CD14-positive monocyte (primary cell): ENCODE measurements around the gene RPSA. TPM values are rescaled to one million over a fixed set of nuclear protein-coding genes. Genes with fewer than 3 reads are reported as not detected.

Source experiments
- DNase-seq, 3 donors: peaks; one replicate each; pipeline ENCODE4 v3.0.0-alpha.2; 2011 to 2022
- H2AFZ ChIP-seq: 2 replicates; pipeline ENCODE4 v1.6.0; 2012; ENCODE audit warnings: mild to moderate bottlenecking, low read depth, low read length, inconsistent platforms; ENCODE audit not compliant: insufficient read depth, poor library complexity, severe bottlenecking
- H3K27ac ChIP-seq, 2 donors: 1 replicate in 1 of 2; 2 replicates in 1 of 2; pipeline ENCODE4 v1.5.1; 2012 to 2013; ENCODE audit warnings: low read length in 2 of 2, control low read depth in 1 of 2, inconsistent platforms in 1 of 2, low read depth in 1 of 2, mild to moderate bottlenecking in 1 of 2
- H3K27me3 ChIP-seq, 2 donors: one replicate each; pipeline versions ENCODE4 v1.6.0 to v1.6.1; 2011 to 2013; ENCODE audit warnings: low read length in 2 of 2; ENCODE audit not compliant: control insufficient read depth in 2 of 2, insufficient read depth in 2 of 2
- H3K36me3 ChIP-seq, 2 donors: replicated peaks in 1 of 2; 1 replicate in 1 of 2; 2 replicates in 1 of 2; pipeline versions ENCODE4 v1.5.1 to v1.6.1; 2012 to 2013; ENCODE audit warnings: low read length in 2 of 2, control low read depth in 1 of 2, inconsistent platforms in 1 of 2, mild to moderate bottlenecking in 1 of 2; ENCODE audit not compliant: insufficient read depth in 2 of 2, control insufficient read depth in 1 of 2
- H3K4me1 ChIP-seq, 2 donors: 1 replicate in 1 of 2; 2 replicates in 1 of 2; pipeline versions ENCODE4 v1.5.1 to v1.6.1; 2012 to 2013; ENCODE audit warnings: low read length in 2 of 2, control low read depth in 1 of 2, inconsistent platforms in 1 of 2, mild to moderate bottlenecking in 1 of 2, moderate library complexity in 1 of 2; ENCODE audit not compliant: insufficient read depth in 2 of 2, control insufficient read depth in 1 of 2
- H3K4me2 ChIP-seq: replicated peaks from 2 replicates; pipeline ENCODE3; 2012; ENCODE audit warnings: low read length, moderate library complexity, mild to moderate bottlenecking; ENCODE audit not compliant: poor library complexity, severe bottlenecking; ENCODE audit errors: extremely low read depth
- H3K4me3 ChIP-seq, 3 experiments: fragments of 200-600 bp in 1 of 3; sonication (generic) in 1 of 3; replicated peaks in 1 of 3; 1 replicate in 2 of 3; 2 replicates in 1 of 3; pipeline ENCODE4 v1.5.1; 2011 to 2013; ENCODE audit warnings: low read length in 3 of 3, mild to moderate bottlenecking in 3 of 3, control low read depth in 2 of 3, low read depth in 2 of 3, inconsistent platforms in 1 of 3, moderate library complexity in 1 of 3
- H3K79me2 ChIP-seq: 2 replicates; pipeline ENCODE4 v1.6.0; 2012; ENCODE audit warnings: mild to moderate bottlenecking, control low read depth, inconsistent platforms, low read length, moderate library complexity; ENCODE audit not compliant: insufficient read depth
- H3K9ac ChIP-seq: 2 replicates; pipeline ENCODE4 v1.6.0; 2017; ENCODE audit warnings: low read length, mild to moderate bottlenecking; ENCODE audit not compliant: insufficient read depth, poor library complexity, severe bottlenecking
- H3K9me3 ChIP-seq, 2 donors: replicated peaks in 1 of 2; 1 replicate in 1 of 2; 2 replicates in 1 of 2; pipeline versions ENCODE4 v1.5.1 to v1.6.1; 2012 to 2013; ENCODE audit warnings: low read length in 2 of 2, control low read depth in 1 of 2; ENCODE audit not compliant: control insufficient read depth in 1 of 2, insufficient read depth in 1 of 2
- H4K20me1 ChIP-seq: 2 replicates; pipeline ENCODE4 v1.6.0; 2012; ENCODE audit warnings: mild to moderate bottlenecking, low read length, control low read depth, moderate library complexity; ENCODE audit not compliant: insufficient read depth
- H3K27ac Mint-ChIP-seq, 7 donors: one replicate each; pipeline ENCODE4 v1.8.0; 2020; ENCODE audit warnings: mild to moderate bottlenecking in 7 of 7, mixed read lengths in 7 of 7, moderate library complexity in 6 of 7, inconsistent platforms in 2 of 7
- H3K27me3 Mint-ChIP-seq, 3 donors: one replicate each; pipeline ENCODE4 v1.8.0; 2021 to 2022; ENCODE audit warnings: low read depth in 3 of 3, mild to moderate bottlenecking in 3 of 3, mixed read lengths in 3 of 3, moderate library complexity in 3 of 3, inconsistent platforms in 1 of 3
- H3K36me3 Mint-ChIP-seq, 2 donors: one replicate each; pipeline ENCODE4 v1.8.0; 2020; ENCODE audit warnings: mixed read lengths in 2 of 2, inconsistent platforms in 1 of 2, mild to moderate bottlenecking in 1 of 2
- H3K4me1 Mint-ChIP-seq: one replicate; pipeline ENCODE4 v1.8.0; 2020; ENCODE audit warnings: mild to moderate bottlenecking, mixed read lengths
- H3K4me3 Mint-ChIP-seq, 2 donors: one replicate each; pipeline ENCODE4 v1.8.0; 2020; ENCODE audit warnings: mild to moderate bottlenecking in 2 of 2, mixed read lengths in 2 of 2, moderate library complexity in 1 of 2
- H3K9me3 Mint-ChIP-seq, 7 donors: one replicate each; pipeline ENCODE4 v1.8.0; 2020 to 2022; ENCODE audit warnings: mixed read lengths in 7 of 7, mild to moderate bottlenecking in 6 of 7, moderate library complexity in 6 of 7, inconsistent platforms in 2 of 7
- CTCF ChIP-seq: fragments of 200-600 bp; IDR thresholded peaks from one replicate; pipeline ENCODE4 v1.8.0; 2022; ENCODE audit warnings: antibody characterized with exemption, mild to moderate bottlenecking
- WGBS: methylation state at CpG from one replicate; pipeline ENCODE4 v1.1.5; 2013; ENCODE audit warnings: missing lambda C conversion rate; ENCODE audit not compliant: insufficient coverage; 5-methylcytosine and 5-hydroxymethylcytosine counted together
- intact Hi-C, 2 donors: fragments of 100-400 bp; cut with micrococcal nuclease; formaldehyde crosslinking; loops; one replicate each; pipeline versions ENCODE4 v1.15.0 to v1.15.1; 2023
- polyA plus RNA-seq, 3 donors: library from polyadenylated mRNA; depleted of rRNA in 1 of 3; unstranded in 2 of 3; stranded (reverse) in 1 of 3; fragments of 300-500 nt in 2 of 3; fragments of >200 nt in 1 of 3; fragmentation: Illumina TruSeq in 2 of 3; gene quantifications; 1 replicate in 2 of 3; 2 replicates in 1 of 3; pipeline ENCODE4 v1.2.3, GENCODE V29; 2012 to 2021

Gene RPSA
- polyA plus RNA-seq, 3 donors = 172 to 574 (median 219) TPM

GRCh38 chr3:39390181-39390580, 16.3 kb upstream of the RPSA start:
- Histone ChIP-seq H3K79me2 (peaks cover 28% of the 10 kb centered on the region), H2AFZ (no peak overlapping the region), H3K4me1 (no peaks in the 10 kb centered on the region), H3K4me3 (no peak overlapping the region), H3K9me3 (no peaks in the 10 kb centered on the region), H3K36me3 (peaks cover 41 to 59% of the 10 kb centered on the region in 2 donors), H3K9ac (no peak overlapping the region), H4K20me1 (peaks cover 15% of the 10 kb centered on the region), H3K27ac (no peak overlapping the region), H3K27me3 (no peaks in the 10 kb centered on the region), H3K4me2 (no peak overlapping the region)
- peaks cover 60 to 63% of the 10 kb centered on the region in 2 donors for H3K36me3 Mint-ChIP-seq
- intact Hi-C loops = no loop called here
- no peak for TF ChIP-seq CTCF
- no peaks in the 10 kb centered on the region for H3K9me3 Mint-ChIP-seq
- H3K4me3 Mint-ChIP-seq = no peak overlapping the region
- peaks cover 0 to 4% (median 0%) of the 10 kb centered on the region in 3 donors for H3K27me3 Mint-ChIP-seq
- H3K4me1 Mint-ChIP-seq = peaks cover 26% of the 10 kb centered on the region
- WGBS = no CpG with 5 or more reads among the region's 4 CpGs
- DNase-seq = no peak
- no peak overlapping the region for H3K27ac Mint-ChIP-seq

- H4K20me1 ChIP-seq = no peaks in the 10 kb centered on the region
- no peak for TF ChIP-seq CTCF
- intact Hi-C loops = no loop called here
- no peak overlapping the region for H3K4me3 ChIP-seq
- no peaks in the 10 kb centered on the region for H3K4me1 Mint-ChIP-seq
- peaks cover 57 to 83% of the 10 kb centered on the region in 2 donors for H3K36me3 ChIP-seq
- H3K27ac Mint-ChIP-seq = no peak overlapping the region
- H3K79me2 ChIP-seq = no peaks in the 10 kb centered on the region
- peaks cover 0 to 2% (median 2%) of the 10 kb centered on the region in 3 donors for H3K27me3 Mint-ChIP-seq
- no peaks in the 10 kb centered on the region for H3K4me1 ChIP-seq
- H3K27ac ChIP-seq = no peak overlapping the region
- H3K9ac ChIP-seq = no peak overlapping the region
- H3K9me3 ChIP-seq = no peaks in the 10 kb centered on the region
- no peaks in the 10 kb centered on the region for H3K27me3 ChIP-seq
- no CpG with 5 or more reads among the region's 3 CpGs for WGBS
- H2AFZ ChIP-seq = no peak overlapping the region
- no peak overlapping the region for H3K4me2 ChIP-seq
- no peak overlapping the region for H3K4me3 Mint-ChIP-seq
- H3K9me3 Mint-ChIP-seq = peaks cover 0 to 2% (median 0%) of the 10 kb centered on the region in 7 donors
- DNase-seq = no peak
- peaks cover 70 to 93% of the 10 kb centered on the region in 2 donors for H3K36me3 Mint-ChIP-seq
Measured at GRCh38 chr3:39396690-39397089, 9.8 kb upstream of the RPSA start.
